ENCODE data around the gene CEP170B.

Gene CEP170B

DNA sequence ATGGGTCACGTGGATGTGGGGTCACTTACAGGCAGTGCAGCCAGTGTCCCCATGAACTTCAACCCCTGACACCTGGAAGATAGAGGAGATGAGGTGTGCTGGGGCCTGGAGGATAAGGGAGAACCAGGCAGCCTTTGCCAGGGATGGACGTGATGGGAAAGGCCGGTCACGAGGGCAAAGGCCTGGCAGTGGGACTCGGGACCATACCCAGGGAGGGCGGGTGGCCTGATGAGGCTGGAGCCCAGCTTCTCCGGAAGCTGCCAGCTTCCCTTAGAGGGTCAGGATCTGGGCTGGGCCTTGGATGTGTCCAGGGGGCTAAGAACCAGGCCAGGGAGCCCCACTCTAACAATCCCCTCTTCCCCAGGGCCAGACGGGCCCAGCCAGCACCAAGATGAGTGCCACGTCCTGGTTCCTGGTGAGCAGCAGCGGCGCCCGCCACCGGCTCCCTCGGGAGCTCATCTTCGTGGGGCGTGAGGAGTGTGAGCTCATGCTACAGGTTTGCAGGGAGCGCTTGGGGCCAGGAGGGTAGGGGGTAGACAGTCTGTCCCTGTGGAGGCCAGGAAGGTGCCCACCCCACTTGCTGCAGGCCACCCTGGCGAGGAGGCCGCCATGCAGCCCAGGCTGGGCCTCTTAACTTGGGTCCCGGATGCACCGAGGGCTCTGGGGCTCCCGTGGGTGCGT is 3.1 kb downstream of the CEP170B start:
- DNase-seq (ENCODE audit: low read depth in 3 of 3) = no peak

GRCh38 chr14:104868811-104869572 is 3.9 kb downstream of the CEP170B start:
- DNase-seq (ENCODE audit: low read depth in 3 of 3) = no peak

DNA sequence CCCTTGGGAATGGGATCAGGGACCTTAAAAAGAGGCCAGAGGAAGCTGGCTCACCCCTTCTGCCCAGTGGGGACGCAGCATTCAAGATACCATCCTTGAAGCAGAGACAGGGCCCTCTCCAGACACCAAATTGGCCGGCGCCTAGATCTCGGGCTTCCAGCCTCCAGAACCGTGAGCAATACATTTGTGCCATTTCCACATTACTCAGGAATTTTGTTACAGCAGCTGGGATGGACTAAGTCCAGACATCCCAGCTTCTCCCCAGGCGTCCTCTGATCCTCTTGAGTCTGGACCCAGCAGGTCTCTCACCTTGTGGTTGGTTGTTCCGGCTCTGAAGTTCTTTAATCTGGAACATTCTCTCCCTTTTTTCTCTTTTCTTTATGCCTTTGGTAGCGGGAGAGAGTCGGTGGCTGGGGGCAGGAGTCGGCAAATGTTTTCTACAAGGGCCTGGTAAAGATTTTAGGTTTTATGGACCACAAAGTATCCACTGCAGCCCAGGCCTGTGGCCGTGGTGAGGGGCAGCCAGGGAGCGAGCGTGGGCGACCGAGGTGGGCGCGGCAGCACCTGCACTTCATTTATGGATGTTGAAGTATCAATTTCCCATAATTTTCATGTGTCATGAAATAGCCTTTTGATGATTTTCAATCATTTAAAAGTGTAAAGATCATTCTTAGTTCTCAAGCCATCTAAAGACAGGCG is 4.8 kb downstream of the CEP170B start:
- DNase-seq (ENCODE audit: low read depth in 3 of 3) = no peak

GRCh38 chr14:104870368-104871144 is 5.5 kb downstream of the CEP170B start:
- peak in 2 of 3 experiments; percentile 26 to 35 for DNase-seq (ENCODE audit: low read depth in 3 of 3)

- no peak for DNase-seq (ENCODE audit: low read depth in 3 of 3)
These were observed 6.1 kb downstream of the CEP170B start for GRCh38 chr14:104871145-104871655.

DNA sequence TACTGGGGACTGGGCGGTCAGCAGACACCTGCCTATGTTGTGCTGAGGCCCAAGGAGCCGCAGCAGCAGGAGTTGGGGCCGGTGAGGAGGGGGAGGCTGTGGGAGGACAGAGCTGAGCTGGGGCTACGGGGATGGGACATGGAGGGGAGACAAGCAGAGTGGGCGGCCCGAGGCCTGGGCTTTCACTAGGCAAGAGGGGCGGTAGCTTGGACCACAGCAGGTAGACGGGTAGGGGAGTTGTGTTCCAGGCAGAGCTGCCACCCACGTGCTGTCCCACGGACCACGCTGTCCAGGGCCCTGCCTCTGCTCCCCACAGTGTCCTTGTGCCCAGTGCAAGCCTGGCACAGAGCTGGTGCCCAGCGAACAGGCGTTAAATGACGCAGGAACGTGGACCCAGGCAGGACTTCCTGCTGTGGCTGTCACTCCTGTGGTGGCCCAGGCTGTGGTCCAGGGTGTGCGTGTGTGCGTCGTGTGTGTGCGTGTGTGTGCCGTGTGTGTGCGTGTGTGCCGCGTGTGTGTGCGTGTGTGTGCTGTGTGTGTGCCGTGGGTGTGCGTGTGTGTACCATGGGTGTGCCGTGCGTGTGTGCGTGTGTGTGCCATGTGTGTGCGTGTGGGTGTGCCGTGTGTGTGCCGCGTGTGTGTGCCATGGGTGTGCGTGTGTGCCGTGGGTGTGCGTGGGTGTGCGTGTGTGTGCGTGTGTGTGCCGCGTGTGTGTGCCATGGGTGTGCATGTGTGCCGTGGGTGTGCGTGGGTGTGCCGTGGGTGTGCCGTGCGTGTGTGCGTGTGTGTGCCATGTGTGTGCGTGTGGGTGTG is 6.8 kb downstream of the CEP170B start:
- no peak for DNase-seq (ENCODE audit: low read depth in 3 of 3)

DNA sequence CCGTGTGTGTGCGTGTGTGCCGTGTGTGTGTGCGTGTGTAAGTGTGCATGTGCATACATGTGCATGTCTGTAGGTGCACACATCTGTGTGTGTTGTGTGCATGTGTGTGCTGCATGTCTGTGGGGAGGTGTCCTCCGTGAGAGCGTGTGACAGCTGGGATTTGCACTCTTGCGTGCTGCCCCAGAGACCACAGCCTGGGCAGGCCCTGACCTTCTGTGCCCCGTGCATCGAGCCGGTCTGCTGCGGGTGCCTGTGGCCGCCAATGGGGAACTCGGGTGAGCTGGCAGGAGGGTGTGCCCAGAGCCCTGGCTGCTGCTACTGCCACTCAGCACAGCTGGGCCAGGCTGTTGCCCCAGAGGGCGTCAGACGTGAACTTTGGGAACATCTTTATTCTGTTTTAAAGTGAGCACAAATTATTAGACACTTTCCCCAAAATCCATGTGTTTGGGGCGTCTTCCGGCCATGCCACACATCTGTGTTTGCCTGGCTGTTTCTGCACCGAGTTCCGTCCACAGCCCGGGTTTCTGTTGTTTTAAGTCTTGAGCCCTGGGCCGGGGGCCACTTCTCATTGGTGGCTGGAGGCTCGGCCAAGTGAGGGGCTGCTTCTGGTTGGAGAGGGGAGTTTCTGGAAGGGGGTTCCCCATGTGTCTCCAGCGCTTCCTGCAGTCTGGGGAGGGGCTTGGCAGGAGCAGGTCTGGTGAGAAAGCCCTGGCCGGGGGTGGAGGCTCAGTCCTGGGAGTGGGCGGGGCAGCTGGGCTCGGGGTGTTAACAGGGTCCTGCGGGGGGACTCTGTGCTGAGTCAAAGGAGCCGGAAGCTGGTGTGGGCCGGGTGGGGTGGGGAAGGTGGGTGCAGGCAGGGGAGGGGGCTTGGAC is 7.6 kb downstream of the CEP170B start:
- DNase-seq (ENCODE audit: low read depth in 3 of 3) = no peak

DNA sequence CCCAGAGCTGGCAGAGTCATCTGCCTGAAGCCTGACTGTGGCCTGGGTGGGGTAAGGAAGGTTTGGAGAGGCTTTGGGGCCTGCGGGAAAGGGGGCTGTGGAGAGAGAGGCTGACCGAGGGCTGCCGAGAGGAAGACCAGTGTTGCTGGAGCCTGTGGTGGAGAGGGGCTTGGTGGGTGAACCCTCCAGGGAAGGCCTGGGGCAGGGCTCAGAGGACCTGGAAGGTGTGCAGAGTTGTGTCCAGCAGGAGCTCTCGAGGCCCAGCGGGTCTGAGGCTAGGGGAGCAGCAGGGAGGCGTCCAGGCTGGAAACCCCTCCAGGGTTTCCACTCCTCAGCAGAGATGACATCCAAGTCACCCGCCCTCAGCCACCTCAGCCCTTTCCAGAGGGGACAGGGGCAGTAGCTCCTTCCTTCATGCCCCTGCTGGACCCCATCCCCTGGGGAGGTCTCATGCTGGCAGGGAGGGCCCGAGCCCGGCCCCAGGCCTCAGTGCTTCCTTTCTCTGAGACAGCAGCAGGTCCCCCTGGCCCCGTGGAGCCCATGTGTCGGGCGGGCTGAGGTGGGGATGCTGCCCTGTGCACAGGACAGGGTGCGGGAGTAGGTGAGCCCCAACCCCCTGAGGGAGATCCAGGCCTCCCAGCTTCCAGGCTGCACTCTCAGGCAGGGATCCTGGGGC is 8.4 kb downstream of the CEP170B start:
- no peak for DNase-seq (ENCODE audit: low read depth in 3 of 3)

DNA sequence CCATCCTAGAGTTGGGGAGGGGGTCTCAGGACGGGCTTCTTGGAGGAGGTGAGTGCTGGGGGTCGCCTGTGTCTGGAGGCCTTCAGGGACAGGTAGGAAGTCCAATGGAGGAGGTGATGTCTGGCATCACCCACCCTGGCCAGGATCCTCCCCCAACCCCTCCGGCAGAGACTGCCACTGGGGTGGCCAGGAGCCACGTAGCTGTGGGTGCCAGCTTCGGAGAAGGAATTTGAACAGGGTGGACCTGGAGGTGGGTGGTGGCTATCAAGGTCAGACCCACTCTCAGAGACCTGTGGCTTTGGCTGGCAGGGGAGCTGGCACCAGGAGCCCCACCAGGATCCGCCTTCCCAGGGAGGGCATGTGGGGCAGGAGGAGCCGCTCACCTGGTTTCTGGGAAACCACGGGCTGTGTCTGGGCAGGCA is 9.1 kb downstream of the CEP170B start:
- DNase-seq (ENCODE audit: low read depth in 3 of 3) = no peak

DNA sequence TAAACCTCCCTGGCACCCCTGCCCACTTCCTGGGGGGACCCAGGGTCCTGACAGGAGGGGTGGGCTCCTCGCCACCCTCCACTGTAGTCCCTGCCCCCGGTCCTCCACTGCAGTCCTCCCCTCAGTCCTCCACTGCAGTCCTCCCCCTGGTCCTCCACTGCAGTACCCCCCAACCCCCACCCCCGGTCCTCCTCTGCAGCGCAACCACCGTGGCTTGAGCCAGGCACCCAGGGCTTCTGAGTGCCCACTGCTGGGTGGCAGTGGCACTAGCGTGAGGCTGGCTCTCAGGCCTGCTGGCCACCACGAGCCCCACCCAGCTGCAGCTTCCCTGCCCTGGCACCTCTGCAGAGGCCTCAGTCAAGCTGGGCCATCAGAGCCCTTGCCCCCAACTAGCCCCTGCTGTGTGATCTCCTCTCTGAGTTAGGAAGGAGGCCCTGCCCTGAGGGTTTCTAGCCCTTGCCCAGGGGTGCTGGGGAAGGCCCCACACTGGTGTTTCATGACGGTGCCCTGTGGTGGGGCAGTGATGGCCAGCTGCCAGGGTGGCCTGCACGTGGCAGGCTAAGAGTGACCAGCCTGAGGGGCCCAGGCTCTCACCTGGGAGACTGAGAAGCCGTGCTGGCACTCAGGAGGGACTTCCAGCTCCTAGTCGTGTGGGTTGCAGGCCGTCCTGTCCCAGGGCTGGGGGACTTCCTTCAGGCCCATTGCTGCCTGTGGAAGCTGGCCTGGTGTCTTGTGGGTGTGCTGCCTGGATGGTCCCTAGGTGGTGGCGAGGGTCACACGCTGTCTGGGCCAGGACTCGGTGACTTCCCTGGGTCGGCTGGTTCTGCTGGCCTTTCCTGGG is 9.7 kb downstream of the CEP170B start:
- no peak for DNase-seq (ENCODE audit: low read depth in 3 of 3)

- no peak for DNase-seq (ENCODE audit: low read depth in 3 of 3)
These were observed 10.3 kb downstream of the CEP170B start for GRCh38 chr14:104875412-104875751.

DNA sequence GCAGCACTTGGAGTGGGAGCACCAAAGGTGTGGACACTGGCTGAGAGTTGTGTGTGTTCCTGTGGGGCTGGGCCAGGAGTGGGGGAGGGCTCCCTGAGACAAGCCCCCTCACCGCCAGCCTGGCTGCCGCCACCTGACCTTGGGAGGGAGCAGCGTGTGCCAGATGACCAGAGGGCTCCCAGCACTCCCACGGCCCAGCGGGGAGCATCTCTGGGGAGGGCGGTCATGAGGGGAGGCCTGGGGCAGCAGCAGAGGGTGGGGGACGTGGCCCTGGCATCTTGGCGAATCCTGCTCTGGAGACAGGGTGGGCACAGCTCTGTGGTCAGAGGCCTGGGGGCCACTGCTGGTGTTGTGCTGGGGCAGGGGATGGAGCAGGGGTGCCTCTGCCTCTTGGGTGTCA is 10.7 kb downstream of the CEP170B start:
- no peak for DNase-seq (ENCODE audit: low read depth in 3 of 3)

DNA sequence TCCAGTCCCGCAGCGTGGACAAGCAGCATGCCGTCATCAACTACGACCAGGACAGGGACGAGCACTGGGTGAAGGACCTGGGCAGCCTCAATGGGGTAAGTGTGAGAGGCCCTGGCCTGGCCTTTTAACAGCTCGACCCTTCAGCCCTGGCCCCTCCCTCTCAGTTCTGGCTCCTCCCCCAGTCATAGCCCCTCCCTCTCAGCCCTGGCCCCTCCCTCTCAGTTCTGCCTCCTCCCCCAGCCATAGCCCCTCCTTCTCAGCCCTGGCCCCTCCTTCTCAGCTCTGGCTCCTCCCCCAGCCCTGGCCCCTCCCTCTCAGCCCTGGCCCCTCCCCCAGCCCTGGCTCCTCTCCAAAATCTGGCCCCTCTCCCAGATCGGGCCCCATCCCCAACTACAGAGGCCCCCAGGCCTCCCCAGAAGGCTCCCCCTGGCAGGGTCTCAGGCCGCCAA is 11.2 kb downstream of the CEP170B start:
- DNase-seq (ENCODE audit: low read depth in 3 of 3) = no peak

- no peak for DNase-seq (ENCODE audit: low read depth in 3 of 3)
These were observed 12.2 kb downstream of the CEP170B start for GRCh38 chr14:104877066-104877805.

GRCh38 chr14:104877806-104878550 is 12.9 kb downstream of the CEP170B start:
- DNase-seq (ENCODE audit: low read depth in 3 of 3) = no peak

DNA sequence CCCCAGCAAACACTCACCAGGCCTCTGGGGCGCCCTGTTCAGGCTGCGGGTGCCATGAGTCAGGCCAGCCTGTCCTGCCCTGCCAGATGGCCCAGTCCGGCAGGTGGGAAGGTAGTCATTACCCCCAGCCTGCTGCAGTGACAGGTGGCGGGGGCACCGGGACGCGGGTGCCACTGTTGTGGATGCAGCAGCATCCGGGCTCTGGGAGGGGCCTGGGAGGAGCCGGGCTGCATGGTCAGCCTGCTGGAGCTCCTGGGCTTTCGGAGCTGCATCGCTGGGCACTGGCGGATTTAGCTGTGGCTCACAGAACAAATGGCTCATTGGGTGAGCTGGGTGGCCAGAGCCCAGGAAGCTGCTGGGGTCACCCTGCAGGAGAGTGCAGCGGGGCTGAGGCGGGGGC is 13.5 kb downstream of the CEP170B start:
- no peak for DNase-seq (ENCODE audit: low read depth in 3 of 3)

Data from stimulated activated CD4-positive, alpha-beta T cell treated with anti-CD3 and anti-CD28 coated beads, TNF-alpha, amount 100 ng/mL, for 4 hours (primary cell).